ENCODE results near the gene RHBDD1.

- TF ChIP-seq EGR1 (IDR thresholded peaks at IDR 0.05; ENCODE audit: low read depth in 2 of 2) (peak in 1 of 2 donors; percentile 41), CTCF (IDR thresholded peaks at IDR 0.05; ENCODE audit: low read depth, low read length, missing input control) (no peak), RAD21 (IDR thresholded peaks at IDR 0.05) (peak in 1 of 2 donors; percentile 1), REST (IDR thresholded peaks at IDR 0.05) (peak; percentile 70), SP1 (IDR thresholded peaks at IDR 0.05) (peak; percentile 64), MAX (IDR thresholded peaks at IDR 0.05) (peak; percentile 99)
These were observed at the start of gene RHBDD1 for GRCh38 chr2:226835796-226836547.

All from liver (tissue), 3 donors.